Colonic mucosa (tissue), 4 donors: ENCODE data around the gene MRPL36. TPM values are rescaled to one million over a fixed set of nuclear protein-coding genes. Genes with fewer than 3 reads are reported as not detected.

Experiments used
- DNase-seq: peaks from one replicate; pipeline ENCODE4 v3.0.0-alpha.2; 2020
- H3K27ac ChIP-seq: fragments of 200-600 bp; one replicate; pipeline ENCODE4 v1.8.0; 2021
- H3K27me3 ChIP-seq: fragments of 200-600 bp; one replicate; pipeline ENCODE4 v1.8.0; 2021
- H3K36me3 ChIP-seq: fragments of 200-600 bp; one replicate; pipeline ENCODE4 v1.8.0; 2021
- H3K4me1 ChIP-seq: fragments of 200-600 bp; one replicate; pipeline ENCODE4 v1.8.0; 2021; ENCODE audit warnings: mild to moderate bottlenecking
- H3K4me3 ChIP-seq: fragments of 200-600 bp; one replicate; pipeline ENCODE4 v1.8.0; 2021
- H3K9ac ChIP-seq, 2 donors: one replicate each; pipeline ENCODE4 v1.7.0; 2013; ENCODE audit warnings: control low read depth in 2 of 2, low read depth in 2 of 2, low read length in 2 of 2
- H3K9me3 ChIP-seq: fragments of 200-600 bp; one replicate; pipeline ENCODE4 v1.8.0; 2021
- intact Hi-C: fragments of 100-400 bp; cut with DNase I; formaldehyde crosslinking; loops from one replicate; pipeline ENCODE4 v1.14.1; 2022
- total RNA-seq, 2 donors: library from RNA; stranded (reverse); fragmentation: NEBNext Ultra II Directional in 1 of 2; extraction: Animal tissue kit (Norgen Biotek cat#: 25700) in 1 of 2; gene quantifications; one replicate each; pipeline ENCODE4 v1.2.1, GENCODE V29; 2021
- TF ChIP-seq, protein P1 (sequence below): fragments of 200-600 bp; IDR thresholded peaks from one replicate; pipeline ENCODE4 v1.8.0; 2022; ENCODE audit warnings: antibody characterized with exemption, mild to moderate bottlenecking
- donor health status: healthy.
- donor health status: DM: no; HTN: no; CAD: no.
- donor health status: DM: no; HTN: no; CAD: no.

The MRPL36 gene
- total RNA-seq, 2 donors from 2014 or later = 33.0 to 56.3 TPM

GRCh38 chr5:1834022-1834551 is 34.5 kb upstream of the MRPL36 start:
- H3K27ac ChIP-seq = no peak overlapping the region
- no peaks in the 10 kb centered on the region for H3K27me3 ChIP-seq
- intact Hi-C loops = no loop called here
- no peaks in the 10 kb centered on the region for H3K9me3 ChIP-seq
- no peak overlapping the region for H3K9ac ChIP-seq
- no peaks in the 10 kb centered on the region for H3K36me3 ChIP-seq
- no peak for DNase-seq
- H3K4me1 ChIP-seq = no peaks in the 10 kb centered on the region
- TF ChIP-seq, protein P1, sequence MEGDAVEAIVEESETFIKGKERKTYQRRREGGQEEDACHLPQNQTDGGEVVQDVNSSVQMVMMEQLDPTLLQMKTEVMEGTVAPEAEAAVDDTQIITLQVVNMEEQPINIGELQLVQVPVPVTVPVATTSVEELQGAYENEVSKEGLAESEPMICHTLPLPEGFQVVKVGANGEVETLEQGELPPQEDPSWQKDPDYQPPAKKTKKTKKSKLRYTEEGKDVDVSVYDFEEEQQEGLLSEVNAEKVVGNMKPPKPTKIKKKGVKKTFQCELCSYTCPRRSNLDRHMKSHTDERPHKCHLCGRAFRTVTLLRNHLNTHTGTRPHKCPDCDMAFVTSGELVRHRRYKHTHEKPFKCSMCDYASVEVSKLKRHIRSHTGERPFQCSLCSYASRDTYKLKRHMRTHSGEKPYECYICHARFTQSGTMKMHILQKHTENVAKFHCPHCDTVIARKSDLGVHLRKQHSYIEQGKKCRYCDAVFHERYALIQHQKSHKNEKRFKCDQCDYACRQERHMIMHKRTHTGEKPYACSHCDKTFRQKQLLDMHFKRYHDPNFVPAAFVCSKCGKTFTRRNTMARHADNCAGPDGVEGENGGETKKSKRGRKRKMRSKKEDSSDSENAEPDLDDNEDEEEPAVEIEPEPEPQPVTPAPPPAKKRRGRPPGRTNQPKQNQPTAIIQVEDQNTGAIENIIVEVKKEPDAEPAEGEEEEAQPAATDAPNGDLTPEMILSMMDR = no peak
- H3K4me3 ChIP-seq = no peak overlapping the region

DNA sequence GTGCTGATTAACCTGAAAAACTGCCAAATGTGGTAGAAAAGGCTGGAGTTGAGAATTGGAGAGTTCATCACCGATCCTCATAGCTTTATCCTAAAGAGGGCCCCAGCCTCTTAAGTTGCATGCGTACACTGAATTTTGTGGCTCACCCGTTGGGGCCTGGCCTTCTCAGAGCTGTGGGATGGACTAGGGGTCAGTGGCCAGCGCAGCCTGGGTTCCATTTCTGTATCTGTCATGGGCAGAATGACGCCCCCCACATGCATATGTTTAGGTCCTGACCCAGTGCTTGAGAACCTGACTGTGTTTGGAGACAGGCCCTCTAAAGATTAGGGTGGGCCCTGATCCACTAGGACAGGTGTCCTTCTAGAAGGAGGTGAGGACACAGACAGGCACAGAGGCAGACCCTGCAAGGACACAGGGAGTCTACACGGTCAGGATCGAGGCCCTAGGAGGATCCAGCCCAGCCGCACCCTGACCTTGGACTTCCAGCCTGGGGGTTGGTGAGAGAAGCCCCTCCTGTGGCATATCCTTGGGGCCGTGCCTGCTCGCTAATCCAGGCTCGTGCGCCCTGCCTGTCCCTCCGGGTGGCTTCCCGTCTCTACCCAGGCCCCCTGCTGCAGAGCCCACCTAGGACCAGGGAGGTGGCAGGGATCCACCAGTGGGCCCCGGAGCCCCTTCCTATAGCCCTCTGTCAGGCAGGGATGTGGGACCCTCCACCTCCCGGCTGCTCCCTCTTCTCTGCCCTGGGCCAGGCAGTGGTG is 33.8 kb upstream of the MRPL36 start:
- DNase-seq = no peak
- no peak overlapping the region for H3K27ac ChIP-seq
- H3K4me1 ChIP-seq = no peaks in the 10 kb centered on the region
- no peaks in the 10 kb centered on the region for H3K27me3 ChIP-seq
- no peak overlapping the region for H3K4me3 ChIP-seq
- intact Hi-C loops = no loop called here
- H3K9ac ChIP-seq = no peak overlapping the region
- TF ChIP-seq, protein P1 = no peak
- H3K9me3 ChIP-seq = no peaks in the 10 kb centered on the region
- no peaks in the 10 kb centered on the region for H3K36me3 ChIP-seq

DNA sequence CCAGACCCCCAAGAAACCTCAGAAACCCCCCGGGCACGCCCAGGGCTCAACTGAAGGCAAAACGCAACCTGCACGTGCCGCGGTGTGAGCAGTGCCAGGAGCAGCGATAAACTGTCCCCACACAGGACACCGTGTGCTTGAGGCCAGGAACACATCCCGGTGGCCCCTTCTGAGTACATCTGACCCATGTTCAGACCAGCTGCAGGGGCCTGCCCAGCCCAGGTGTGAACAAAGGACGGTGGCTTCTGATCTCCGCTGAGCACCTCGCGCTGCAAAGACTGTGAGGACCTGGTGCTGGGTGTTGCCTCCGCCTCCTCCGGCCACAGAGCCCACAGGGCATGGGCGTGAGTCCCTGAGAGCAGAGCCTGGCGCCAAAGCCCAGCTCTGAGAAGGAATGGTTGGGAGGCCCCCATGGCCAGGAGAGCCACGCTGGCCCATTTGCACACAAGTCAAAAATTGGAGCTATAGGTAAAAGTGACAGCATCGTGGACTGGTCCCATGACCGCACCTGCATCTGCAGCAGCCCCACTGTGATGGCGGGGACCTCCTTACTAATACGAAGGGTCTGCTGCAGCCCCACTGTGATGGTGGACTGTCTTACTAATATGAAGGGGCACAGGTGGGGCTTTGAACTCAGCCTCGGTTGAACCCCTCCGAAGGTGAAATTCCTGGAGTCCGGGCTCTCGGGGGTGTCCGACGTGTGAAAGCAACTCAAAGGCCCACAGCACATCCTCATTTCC is 33.0 kb upstream of the MRPL36 start:
- Histone ChIP-seq H3K4me1 (no peaks in the 10 kb centered on the region), H3K27me3 (no peaks in the 10 kb centered on the region), H3K9me3 (no peaks in the 10 kb centered on the region), H3K4me3 (no peak overlapping the region), H3K9ac (no peak overlapping the region), H3K27ac (no peak overlapping the region), H3K36me3 (no peaks in the 10 kb centered on the region)
- no peak for DNase-seq
- intact Hi-C loops = no loop called here
- TF ChIP-seq, protein P1 = no peak

- H3K9ac ChIP-seq = no peak overlapping the region
- no peaks in the 10 kb centered on the region for H3K9me3 ChIP-seq
- H3K27me3 ChIP-seq = no peaks in the 10 kb centered on the region
- no peak for DNase-seq
- H3K4me1 ChIP-seq = no peaks in the 10 kb centered on the region
- intact Hi-C loops = no loop called here
- no peak overlapping the region for H3K27ac ChIP-seq
- H3K36me3 ChIP-seq = no peaks in the 10 kb centered on the region
- TF ChIP-seq, protein P1 = no peak
- H3K4me3 ChIP-seq = no peak overlapping the region
Measured at GRCh38 chr5:1831677-1832313, 32.2 kb upstream of the MRPL36 start.

GRCh38 chr5:1831257-1831656 is 31.6 kb upstream of the MRPL36 start:
- no peak overlapping the region for H3K9ac ChIP-seq
- no peaks in the 10 kb centered on the region for H3K9me3 ChIP-seq
- no peaks in the 10 kb centered on the region for H3K4me1 ChIP-seq
- TF ChIP-seq, protein P1 = no peak
- no peak overlapping the region for H3K4me3 ChIP-seq
- H3K27ac ChIP-seq = no peak overlapping the region
- DNase-seq = no peak
- intact Hi-C loops = no loop called here
- no peaks in the 10 kb centered on the region for H3K27me3 ChIP-seq
- H3K36me3 ChIP-seq = no peaks in the 10 kb centered on the region
